Hepatocyte (in vitro differentiated cells): ENCODE measurements around the gene SPATA20. TPM values are rescaled to one million over a fixed set of nuclear protein-coding genes. Genes with fewer than 3 reads are reported as not detected.

Experiments used
- DNase-seq: peaks from one replicate; pipeline ENCODE4 v3.0.0-alpha.2; 2016; ENCODE audit warnings: low spot score
- H2AFZ ChIP-seq: fragments of 200-600 bp; sonication (generic); 2 replicates; pipeline ENCODE4 v1.6.0; 2016; ENCODE audit warnings: antibody characterized with exemption, mild to moderate bottlenecking
- H3K27ac ChIP-seq: fragments of 200-600 bp; sonication (generic); 2 replicates; pipeline ENCODE4 v1.5.1; 2016; ENCODE audit warnings: mild to moderate bottlenecking
- H3K27me3 ChIP-seq: fragments of 200-600 bp; sonication (generic); 2 replicates; pipeline ENCODE4 v1.6.1; 2016
- H3K36me3 ChIP-seq: fragments of 200-600 bp; sonication (generic); replicated peaks from 2 replicates; pipeline ENCODE4 v1.5.1; 2016; ENCODE audit warnings: low read depth; ENCODE audit not compliant: insufficient read depth
- H3K4me1 ChIP-seq: fragments of 200-600 bp; sonication (generic); 2 replicates; pipeline ENCODE4 v1.5.1; 2016; ENCODE audit warnings: mild to moderate bottlenecking, moderate library complexity; ENCODE audit not compliant: insufficient read depth
- H3K4me2 ChIP-seq: fragments of 200-600 bp; sonication (generic); 2 replicates; pipeline ENCODE4 v1.6.0; 2016
- H3K4me3 ChIP-seq: fragments of 200-600 bp; sonication (generic); 2 replicates; pipeline ENCODE4 v1.5.1; 2016; ENCODE audit warnings: mild to moderate bottlenecking
- H3K79me2 ChIP-seq: fragments of 200-600 bp; sonication (generic); 2 replicates; pipeline ENCODE4 v1.6.0; 2017; ENCODE audit warnings: mild to moderate bottlenecking
- H3K9me2 ChIP-seq: fragments of 200-600 bp; sonication (generic); replicated peaks from 2 replicates; pipeline ENCODE4 v1.6.0; 2017; ENCODE audit warnings: mild to moderate bottlenecking; ENCODE audit not compliant: insufficient read depth
- H3K9me3 ChIP-seq: fragments of 200-600 bp; sonication (generic); 2 replicates; pipeline ENCODE4 v1.5.1; 2016; ENCODE audit warnings: low read depth, mild to moderate bottlenecking
- H4K20me1 ChIP-seq: fragments of 200-600 bp; sonication (generic); 2 replicates; pipeline ENCODE4 v1.6.0; 2016; ENCODE audit warnings: mild to moderate bottlenecking; ENCODE audit not compliant: insufficient read depth, poor library complexity, severe bottlenecking
- CTCF ChIP-seq: fragments of 200-600 bp; sonication (generic); IDR thresholded peaks from 2 replicates; pipeline ENCODE4 v1.5.1; 2016; ENCODE audit warnings: antibody characterized with exemption, mild to moderate bottlenecking; ENCODE audit not compliant: poor library complexity
- EZH2 ChIP-seq: fragments of 200-600 bp; sonication (generic); IDR thresholded peaks from 2 replicates; pipeline ENCODE4 v1.6.1; 2016; ENCODE audit warnings: antibody characterized with exemption, mild to moderate bottlenecking, borderline replicate concordance
- EZH2phosphoT487 ChIP-seq: fragments of 200-600 bp; sonication (generic); IDR thresholded peaks from one replicate; pipeline ENCODE4 v1.6.1; 2018; ENCODE audit warnings: antibody characterized with exemption, mild to moderate bottlenecking, low read depth, moderate library complexity; ENCODE audit not compliant: unreplicated experiment, severe bottlenecking
- WGBS: methylation state at CpG from one replicate; pipeline ENCODE4 v1.1.6; 2016; ENCODE audit warnings: low lambda C conversion rate; ENCODE audit errors: missing lambda C conversion rate; 5-methylcytosine and 5-hydroxymethylcytosine counted together
- polyA plus RNA-seq: library from polyadenylated mRNA; unstranded; fragments of >200 nt; fragmentation: Nextera tagmentation; extraction: Ambion mirVana; gene quantifications from 2 replicates; pipeline ENCODE4 v1.2.1, GENCODE V29; 2016
- total RNA-seq: library from RNA; depleted of rRNA; stranded (reverse); fragments of >200 nt; gene quantifications from 2 replicates; pipeline ENCODE4 v1.2.3, GENCODE V29; 2014

Gene SPATA20
- total and polyA plus RNA-seq, 2 experiments from 2014 or later, result 97.5 to 108 TPM

GRCh38 chr17:50524838-50525237 lies 22.1 kb upstream of the SPATA20 start:
- H2AFZ ChIP-seq, result no peak overlapping the region
- WGBS, result 96% methylated on average over 16 of the region's 18 CpGs
- H3K36me3 ChIP-seq, result no peaks in the 10 kb centered on the region
- no peak for DNase-seq
- no peak overlapping the region for H3K27ac ChIP-seq
- H3K4me1 ChIP-seq, result no peaks in the 10 kb centered on the region
- no peaks in the 10 kb centered on the region for H3K9me3 ChIP-seq
- H3K79me2 ChIP-seq, result no peaks in the 10 kb centered on the region
- TF ChIP-seq CTCF (no peak), EZH2 (no peak), EZH2phosphoT487 (no peak)
- H3K27me3 ChIP-seq, result no peaks in the 10 kb centered on the region
- no peak overlapping the region for H3K4me3 ChIP-seq
- H4K20me1 ChIP-seq, result no peaks in the 10 kb centered on the region
- H3K4me2 ChIP-seq, result no peak overlapping the region
- H3K9me2 ChIP-seq, result no peaks in the 10 kb centered on the region

GRCh38 chr17:50527155-50527762 lies 19.7 kb upstream of the SPATA20 start:
- no peaks in the 10 kb centered on the region for H3K9me3 ChIP-seq
- H3K36me3 ChIP-seq, result no peaks in the 10 kb centered on the region
- H3K27ac ChIP-seq, result no peak overlapping the region
- TF ChIP-seq EZH2, result no peak
- TF ChIP-seq CTCF, result no peak
- no peak for TF ChIP-seq EZH2phosphoT487
- WGBS, result 47% methylated on average over 5 of the region's 5 CpGs
- H3K9me2 ChIP-seq, result no peaks in the 10 kb centered on the region
- H3K4me2 ChIP-seq, result no peak overlapping the region
- H3K79me2 ChIP-seq, result no peaks in the 10 kb centered on the region
- no peaks in the 10 kb centered on the region for H3K27me3 ChIP-seq
- H4K20me1 ChIP-seq, result no peaks in the 10 kb centered on the region
- no peak overlapping the region for H3K4me3 ChIP-seq
- DNase-seq, result no peak
- H2AFZ ChIP-seq, result no peak overlapping the region
- peaks cover 4% of the 10 kb centered on the region for H3K4me1 ChIP-seq

- Histone ChIP-seq H3K4me2 (no peak overlapping the region), H2AFZ (no peak overlapping the region), H3K9me2 (no peaks in the 10 kb centered on the region), H3K4me1 (peaks cover 12% of the 10 kb centered on the region), H3K79me2 (no peaks in the 10 kb centered on the region), H3K36me3 (no peaks in the 10 kb centered on the region), H3K4me3 (no peak overlapping the region), H3K27ac (no peak overlapping the region), H3K9me3 (no peaks in the 10 kb centered on the region), H3K27me3 (peaks cover under 1% of the 10 kb centered on the region), H4K20me1 (no peaks in the 10 kb centered on the region)
- 46% methylated on average over 4 of the region's 4 CpGs for WGBS
- TF ChIP-seq EZH2, result no peak
- no peak for TF ChIP-seq CTCF
- no peak for TF ChIP-seq EZH2phosphoT487
- no peak for DNase-seq
These were observed 19.0 kb upstream of the SPATA20 start for GRCh38 chr17:50527949-50528474.
